DOHH2 (cell line): ENCODE results near the gene IFNGR2.

Source experiments
- EZH2phosphoT487 ChIP-seq: fragments of 200-600 bp; sonication (generic); IDR thresholded peaks from 2 replicates; pipeline ENCODE4 v1.6.1; 2017; ENCODE audit warnings: borderline replicate concordance, mild to moderate bottlenecking, antibody characterized with exemption, low read length, moderate library complexity, mixed read lengths
- TF ChIP-seq, protein P1 (sequence below): fragments of 200-600 bp; sonication (generic); IDR thresholded peaks from one replicate; pipeline ENCODE4 v1.5.1; 2014; ENCODE audit warnings: antibody characterized with exemption, mild to moderate bottlenecking, low read depth, low read length; ENCODE audit not compliant: poor library complexity, severe bottlenecking

DNA sequence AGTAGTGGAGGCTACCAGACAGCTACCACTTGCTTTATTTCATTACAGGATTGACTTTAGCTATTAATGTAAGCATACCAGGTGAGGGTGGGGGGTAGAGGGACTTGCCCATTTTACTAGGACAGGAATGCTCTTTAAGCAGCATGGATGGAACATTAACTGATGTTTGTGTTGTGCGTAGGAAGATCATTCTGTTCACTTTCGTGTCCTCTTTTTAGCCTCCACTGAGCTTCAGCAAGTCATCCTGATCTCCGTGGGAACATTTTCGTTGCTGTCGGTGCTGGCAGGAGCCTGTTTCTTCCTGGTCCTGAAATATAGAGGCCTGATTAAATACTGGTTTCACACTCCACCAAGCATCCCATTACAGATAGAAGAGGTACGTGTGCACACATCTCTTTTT, 29.3 kb downstream of the IFNGR2 start:
- TF ChIP-seq, protein P1, sequence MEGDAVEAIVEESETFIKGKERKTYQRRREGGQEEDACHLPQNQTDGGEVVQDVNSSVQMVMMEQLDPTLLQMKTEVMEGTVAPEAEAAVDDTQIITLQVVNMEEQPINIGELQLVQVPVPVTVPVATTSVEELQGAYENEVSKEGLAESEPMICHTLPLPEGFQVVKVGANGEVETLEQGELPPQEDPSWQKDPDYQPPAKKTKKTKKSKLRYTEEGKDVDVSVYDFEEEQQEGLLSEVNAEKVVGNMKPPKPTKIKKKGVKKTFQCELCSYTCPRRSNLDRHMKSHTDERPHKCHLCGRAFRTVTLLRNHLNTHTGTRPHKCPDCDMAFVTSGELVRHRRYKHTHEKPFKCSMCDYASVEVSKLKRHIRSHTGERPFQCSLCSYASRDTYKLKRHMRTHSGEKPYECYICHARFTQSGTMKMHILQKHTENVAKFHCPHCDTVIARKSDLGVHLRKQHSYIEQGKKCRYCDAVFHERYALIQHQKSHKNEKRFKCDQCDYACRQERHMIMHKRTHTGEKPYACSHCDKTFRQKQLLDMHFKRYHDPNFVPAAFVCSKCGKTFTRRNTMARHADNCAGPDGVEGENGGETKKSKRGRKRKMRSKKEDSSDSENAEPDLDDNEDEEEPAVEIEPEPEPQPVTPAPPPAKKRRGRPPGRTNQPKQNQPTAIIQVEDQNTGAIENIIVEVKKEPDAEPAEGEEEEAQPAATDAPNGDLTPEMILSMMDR: no peak
- TF ChIP-seq EZH2phosphoT487: no peak
